SK-N-MC (cell line): ENCODE data around the gene CDH23.

Experiments used
- EZH2 ChIP-seq: fragments of 200-600 bp; sonication (generic); IDR thresholded peaks from one replicate; pipeline ENCODE4 v1.6.1; 2017; ENCODE audit warnings: antibody characterized with exemption
- FOXP2 ChIP-seq: optimal IDR thresholded peaks from 2 replicates; pipeline ENCODE3; 2011; ENCODE audit warnings: mild to moderate bottlenecking, moderate library complexity; ENCODE audit not compliant: insufficient read depth; ENCODE audit errors: extremely low read length, control extremely low read depth
- POLR2AphosphoS5 ChIP-seq: IDR thresholded peaks from 2 replicates; pipeline ENCODE4 v1.6.1; 2012; ENCODE audit warnings: mild to moderate bottlenecking, low read depth, low read length, borderline replicate concordance

DNA sequence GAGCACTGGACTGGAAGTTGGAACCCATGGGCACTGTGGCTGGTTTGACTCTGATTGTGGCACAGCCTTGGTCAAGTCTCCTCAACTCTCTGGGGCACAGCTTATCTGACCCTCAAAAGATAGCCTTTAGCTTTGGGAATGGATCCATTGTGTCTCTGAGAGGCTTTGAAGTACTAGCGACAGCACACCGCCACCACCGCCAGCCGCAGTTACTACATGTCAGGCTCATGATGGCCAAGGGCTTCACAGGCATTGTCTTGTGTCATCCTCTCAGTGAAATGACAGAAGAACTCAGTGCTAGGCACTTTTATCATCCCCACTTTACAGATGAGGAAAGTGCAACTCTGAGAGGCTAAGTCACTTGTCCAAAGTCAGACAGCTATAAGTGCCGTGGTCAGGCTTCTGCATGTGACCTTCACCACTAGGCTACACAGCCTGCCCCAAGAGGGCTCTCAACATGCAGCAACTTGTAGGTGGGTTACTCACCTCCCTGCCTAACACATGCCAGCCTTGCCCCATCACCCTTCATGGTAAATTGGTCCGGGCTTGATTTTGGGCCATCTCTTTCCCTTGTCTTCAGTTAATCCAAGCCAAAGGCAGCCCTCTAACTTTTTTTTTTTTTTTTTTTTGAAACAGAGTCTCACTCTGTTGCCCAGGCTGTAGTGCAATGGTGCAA is 278.7 kb downstream of the CDH23 start:
- TF ChIP-seq POLR2AphosphoS5 (no peak), EZH2 (no peak), FOXP2 (no peak)
